Stimulated activated naive CD8-positive, alpha-beta T cell treated with anti-CD3 and anti-CD28 coated beads, Interleukin-15, Interleukin-2, amounts not matched to agents 100 ng/mL and 50 ng/mL, for 24 hours (primary cell): ENCODE data around the gene OBSL1.

Experiments used
- H3K27ac Mint-ChIP-seq: one replicate; pipeline ENCODE4 v1.8.0; 2021; ENCODE audit warnings: mild to moderate bottlenecking, mixed read lengths
- H3K27me3 Mint-ChIP-seq: one replicate; pipeline ENCODE4 v1.8.0; 2021; ENCODE audit warnings: mixed read lengths
- H3K36me3 Mint-ChIP-seq: one replicate; pipeline ENCODE4 v1.8.0; 2021; ENCODE audit warnings: low read depth, mixed read lengths
- H3K4me1 Mint-ChIP-seq: one replicate; pipeline ENCODE4 v1.8.0; 2021; ENCODE audit warnings: low read depth, mixed read lengths
- H3K4me3 Mint-ChIP-seq: one replicate; pipeline ENCODE4 v1.8.0; 2021; ENCODE audit warnings: mild to moderate bottlenecking, mixed read lengths
- H3K9me3 Mint-ChIP-seq: one replicate; pipeline ENCODE4 v1.8.0; 2021; ENCODE audit warnings: mixed read lengths

OBSL1 gene

GRCh38 chr2:219571311-219572236, at the start of gene OBSL1:
OBSL1 (minus strand) TSS chr2:219571539; CDS start chr2:219571232, 307 bp downstream.
- Mint-ChIP-seq H3K36me3 (no peaks in the 10 kb centered on the region), H3K4me3 (peak within 1 kb of the TSS; percentile 26), H3K9me3 (no peaks in the 10 kb centered on the region), H3K27me3 (peaks cover 45% of the 10 kb centered on the region), H3K27ac (no peak within 1 kb of the TSS), H3K4me1 (no peaks in the 10 kb centered on the region)

GRCh38 chr2:219620546-219620945, 49.2 kb upstream of the OBSL1 start:
- Mint-ChIP-seq H3K27me3 (no peaks in the 10 kb centered on the region), H3K4me3 (no peak overlapping the region), H3K36me3 (no peaks in the 10 kb centered on the region), H3K27ac (no peak overlapping the region), H3K4me1 (no peaks in the 10 kb centered on the region), H3K9me3 (no peaks in the 10 kb centered on the region)

DNA sequence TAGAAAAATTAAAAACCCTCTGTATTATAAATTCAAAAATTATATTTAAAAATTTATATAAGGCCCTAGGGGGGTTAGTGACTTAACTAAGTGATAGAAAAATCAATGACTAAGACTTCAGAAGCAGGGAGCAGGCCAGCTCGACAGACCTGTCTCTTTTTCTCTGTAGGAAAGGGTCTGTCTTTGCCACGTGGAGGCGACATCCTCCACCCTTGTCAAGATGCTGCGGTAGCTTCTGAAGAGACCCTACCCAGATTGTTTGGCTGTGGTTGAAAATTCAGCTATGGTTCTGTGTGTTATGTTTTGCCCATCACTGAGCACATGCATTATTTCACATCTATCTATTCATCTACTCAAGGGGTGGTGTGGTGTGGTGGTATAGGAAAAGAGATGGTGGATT, 47.9 kb upstream of the OBSL1 start:
- no peaks in the 10 kb centered on the region for H3K4me1 Mint-ChIP-seq
- no peak overlapping the region for H3K27ac Mint-ChIP-seq
- no peak overlapping the region for H3K4me3 Mint-ChIP-seq
- H3K36me3 Mint-ChIP-seq: peaks cover 6% of the 10 kb centered on the region
- no peaks in the 10 kb centered on the region for H3K27me3 Mint-ChIP-seq
- H3K9me3 Mint-ChIP-seq: no peaks in the 10 kb centered on the region

- Mint-ChIP-seq H3K9me3 (no peaks in the 10 kb centered on the region), H3K27ac (no peak overlapping the region), H3K4me3 (no peak overlapping the region), H3K27me3 (no peaks in the 10 kb centered on the region), H3K4me1 (no peaks in the 10 kb centered on the region), H3K36me3 (peaks cover 6% of the 10 kb centered on the region)
Measured at GRCh38 chr2:219618733-219619122, 47.4 kb upstream of the OBSL1 start.

DNA sequence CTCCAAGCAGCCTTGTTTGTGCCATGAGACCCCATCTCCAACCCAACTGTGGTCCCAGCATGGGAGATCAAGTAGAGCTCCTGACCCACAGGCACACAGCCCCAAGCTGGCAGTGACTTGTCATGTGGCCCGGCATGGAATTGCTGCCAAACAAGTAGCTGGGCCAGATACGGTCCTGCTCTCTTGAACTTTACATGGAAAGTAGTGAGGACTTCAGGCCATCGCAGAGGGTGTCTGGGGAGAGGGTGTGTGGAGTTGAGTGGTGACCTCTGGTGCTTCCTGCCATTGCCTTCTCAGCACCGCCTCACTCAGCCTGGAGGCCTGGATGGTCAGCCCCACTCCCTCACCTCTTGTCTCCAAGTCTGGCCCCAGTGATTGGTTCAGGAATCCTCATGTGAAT, 45.2 kb upstream of the OBSL1 start:
- no peaks in the 10 kb centered on the region for H3K9me3 Mint-ChIP-seq
- H3K4me3 Mint-ChIP-seq: no peak overlapping the region
- H3K27ac Mint-ChIP-seq: no peak overlapping the region

GRCh38 chr2:219615894-219616293, 44.6 kb upstream of the OBSL1 start:
- H3K27me3 Mint-ChIP-seq: no peaks in the 10 kb centered on the region
- peaks cover 15% of the 10 kb centered on the region for H3K4me1 Mint-ChIP-seq
- peaks cover 15% of the 10 kb centered on the region for H3K36me3 Mint-ChIP-seq
- no peaks in the 10 kb centered on the region for H3K9me3 Mint-ChIP-seq
- no peak overlapping the region for H3K27ac Mint-ChIP-seq
- no peak overlapping the region for H3K4me3 Mint-ChIP-seq

More for the DNA sequence above, 45.2 kb upstream of the OBSL1 start:
- no peaks in the 10 kb centered on the region for H3K27me3 Mint-ChIP-seq
- H3K36me3 Mint-ChIP-seq: peaks cover 9% of the 10 kb centered on the region
- peaks cover 10% of the 10 kb centered on the region for H3K4me1 Mint-ChIP-seq

GRCh38 chr2:219615036-219615435, 43.7 kb upstream of the OBSL1 start:
- Mint-ChIP-seq H3K4me1 (peaks cover 15% of the 10 kb centered on the region), H3K9me3 (no peaks in the 10 kb centered on the region), H3K36me3 (peaks cover 19% of the 10 kb centered on the region)

DNA sequence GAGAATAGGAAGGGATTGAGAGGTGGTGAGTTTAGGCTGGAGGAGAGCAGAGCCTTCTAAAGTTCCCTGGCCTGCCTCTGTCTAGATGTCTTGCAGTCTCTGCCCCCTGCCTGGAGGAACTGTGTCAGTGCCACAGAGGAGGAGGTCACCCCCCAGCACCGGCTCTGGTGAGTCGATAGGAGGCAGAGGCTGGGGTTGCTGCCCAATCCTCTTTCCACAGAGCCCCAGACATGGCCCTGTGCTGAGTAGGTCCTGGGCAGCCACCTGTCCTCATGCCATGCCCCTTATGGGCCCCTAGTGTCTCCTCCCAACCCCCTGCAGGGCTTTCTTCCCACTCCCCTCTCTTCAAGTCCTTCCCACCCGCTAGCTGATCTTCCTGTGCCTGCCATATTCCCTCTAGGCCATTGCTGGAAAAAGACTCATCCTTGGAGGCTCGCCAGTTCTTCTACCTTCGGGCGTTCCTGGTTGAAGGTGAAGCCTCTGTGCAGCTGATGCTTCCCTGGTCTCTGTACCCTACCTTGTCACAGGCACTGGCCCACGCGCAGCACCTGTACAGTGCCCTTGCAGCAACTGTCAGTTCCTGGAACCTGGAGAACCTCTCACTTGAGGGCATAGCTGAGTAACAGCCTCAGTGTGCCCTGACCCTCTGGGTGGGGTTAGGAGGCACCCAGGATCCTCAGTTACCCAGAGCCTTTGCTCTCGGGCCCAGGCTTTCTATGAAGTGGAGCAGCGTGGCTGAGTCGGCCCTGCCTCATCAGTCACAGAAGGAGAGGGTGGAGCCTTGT, 42.9 kb upstream of the OBSL1 start:
- Mint-ChIP-seq H3K27ac (peak overlapping the region; percentile 23), H3K4me1 (peaks cover 15% of the 10 kb centered on the region), H3K4me3 (no peak overlapping the region), H3K27me3 (no peaks in the 10 kb centered on the region), H3K36me3 (peaks cover 24% of the 10 kb centered on the region), H3K9me3 (no peaks in the 10 kb centered on the region)

More at GRCh38 chr2:219615036-219615435, 43.7 kb upstream of the OBSL1 start:
- Mint-ChIP-seq H3K27me3 (no peaks in the 10 kb centered on the region), H3K4me3 (no peak overlapping the region), H3K27ac (no peak overlapping the region)

DNA sequence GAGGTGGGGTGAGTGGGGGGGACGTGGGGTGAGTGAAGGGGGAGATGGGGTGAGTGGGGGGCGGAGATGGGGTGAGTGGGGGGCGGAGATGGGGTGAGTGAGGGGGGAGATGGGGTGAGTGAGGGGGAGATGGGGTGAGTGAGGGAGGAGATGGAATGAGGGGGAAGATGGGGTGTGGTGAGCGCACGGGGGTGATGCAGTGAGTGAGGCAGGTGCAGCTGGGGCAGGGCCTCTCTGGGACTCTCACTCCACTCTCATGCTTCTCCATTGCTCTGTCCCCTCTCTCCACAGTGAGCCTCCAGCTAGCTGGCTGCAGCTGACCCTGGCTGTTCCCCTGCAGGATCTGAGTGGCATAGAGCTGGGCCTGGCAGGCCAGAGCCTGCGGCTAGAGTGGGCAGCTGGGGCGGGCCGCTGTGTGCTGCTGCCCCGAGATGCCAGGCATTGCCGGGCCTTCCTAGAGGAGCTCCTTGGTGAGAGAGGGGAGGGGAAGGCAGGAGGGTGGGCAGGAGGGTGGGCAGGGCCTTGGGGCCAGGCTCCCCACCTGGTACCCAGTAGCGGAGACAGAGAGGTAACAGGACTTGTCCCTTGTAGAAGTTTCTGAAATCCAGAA, 42.2 kb upstream of the OBSL1 start:
- no peaks in the 10 kb centered on the region for H3K9me3 Mint-ChIP-seq
- peaks cover 15% of the 10 kb centered on the region for H3K4me1 Mint-ChIP-seq
- no peaks in the 10 kb centered on the region for H3K27me3 Mint-ChIP-seq
- no peak overlapping the region for H3K4me3 Mint-ChIP-seq
- no peak overlapping the region for H3K27ac Mint-ChIP-seq
- peaks cover 24% of the 10 kb centered on the region for H3K36me3 Mint-ChIP-seq

DNA sequence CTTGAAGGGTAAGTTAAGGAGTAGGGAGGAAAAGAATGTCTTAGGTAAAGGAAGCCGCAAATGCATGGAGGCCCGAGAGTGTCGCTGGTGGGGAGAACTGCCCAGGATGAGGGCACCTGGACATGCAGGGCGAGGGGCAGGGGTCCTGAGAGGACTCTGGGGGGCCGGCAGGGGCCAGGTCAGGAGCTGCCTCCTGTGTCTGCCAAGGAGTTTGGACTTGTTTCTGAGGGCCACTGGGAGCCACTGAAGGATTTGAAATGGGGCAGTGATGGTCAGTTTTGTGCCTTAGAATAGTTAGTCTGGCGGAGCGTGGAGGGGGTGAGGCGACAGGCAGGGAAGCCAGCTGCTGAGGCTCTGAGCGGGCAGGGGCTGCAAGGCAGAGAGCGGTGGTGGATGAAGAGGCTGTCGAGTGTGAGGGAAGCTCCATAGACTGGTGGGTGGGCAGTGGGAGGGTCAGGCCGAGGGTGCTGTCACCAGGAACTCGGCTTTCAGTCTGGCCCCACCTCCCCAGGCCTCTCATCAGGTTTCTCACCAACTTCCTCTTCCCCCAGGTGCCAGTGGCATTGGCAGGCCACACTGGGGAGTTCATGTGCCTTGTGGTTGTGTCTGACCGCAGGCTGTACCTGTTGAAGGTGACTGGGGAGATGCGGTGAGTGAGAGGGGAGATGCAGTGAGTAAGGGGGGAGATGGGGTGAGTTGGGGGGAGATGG, 41.4 kb upstream of the OBSL1 start:
- peaks cover 24% of the 10 kb centered on the region for H3K36me3 Mint-ChIP-seq
- H3K27ac Mint-ChIP-seq: no peak overlapping the region
- no peak overlapping the region for H3K4me3 Mint-ChIP-seq
- no peaks in the 10 kb centered on the region for H3K9me3 Mint-ChIP-seq
- H3K27me3 Mint-ChIP-seq: no peaks in the 10 kb centered on the region
- peaks cover 15% of the 10 kb centered on the region for H3K4me1 Mint-ChIP-seq

DNA sequence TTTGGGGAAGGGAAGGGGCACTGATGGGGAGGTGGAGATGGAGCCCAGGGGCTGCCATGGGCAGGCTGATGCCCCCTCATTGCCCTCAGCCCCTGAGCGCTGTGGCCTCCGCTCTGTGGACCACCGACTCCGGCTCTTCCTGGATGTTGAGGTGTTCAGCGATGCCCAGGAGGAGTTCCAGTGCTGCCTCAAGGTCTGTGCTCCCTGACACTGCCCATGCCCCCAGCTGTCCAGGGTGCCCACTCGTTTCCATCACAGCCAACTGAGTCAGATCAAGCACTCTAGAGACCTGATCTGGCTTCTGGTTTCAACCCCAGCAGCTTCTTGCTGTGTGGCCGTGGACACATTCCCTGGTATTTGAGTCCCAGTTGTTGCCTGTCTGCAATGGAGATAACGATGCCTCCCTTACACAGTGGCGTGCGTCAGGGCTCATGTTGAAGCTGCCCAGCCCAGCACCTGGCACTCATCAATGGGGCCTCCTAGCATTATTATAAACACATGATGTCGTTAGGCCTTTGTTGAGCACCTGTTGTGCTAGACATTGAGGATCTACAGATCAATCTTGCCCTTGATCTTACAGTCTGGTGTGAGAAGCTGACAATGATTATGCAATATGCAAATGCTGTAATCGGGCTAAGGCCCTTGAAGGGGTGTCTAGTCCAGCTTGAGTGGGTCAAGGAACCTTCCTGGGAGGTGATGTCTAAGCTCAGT, 40.7 kb upstream of the OBSL1 start:
- Mint-ChIP-seq H3K27me3 (no peaks in the 10 kb centered on the region), H3K36me3 (peaks cover 26% of the 10 kb centered on the region), H3K4me3 (no peak overlapping the region), H3K9me3 (no peaks in the 10 kb centered on the region), H3K27ac (no peak overlapping the region), H3K4me1 (peaks cover 15% of the 10 kb centered on the region)

- H3K4me1 Mint-ChIP-seq: peaks cover 15% of the 10 kb centered on the region
- peaks cover 30% of the 10 kb centered on the region for H3K36me3 Mint-ChIP-seq
- H3K27ac Mint-ChIP-seq: no peak overlapping the region
- no peak overlapping the region for H3K4me3 Mint-ChIP-seq
- H3K27me3 Mint-ChIP-seq: no peaks in the 10 kb centered on the region
- H3K9me3 Mint-ChIP-seq: no peaks in the 10 kb centered on the region
Measured at GRCh38 chr2:219611306-219611705, 40.0 kb upstream of the OBSL1 start.

DNA sequence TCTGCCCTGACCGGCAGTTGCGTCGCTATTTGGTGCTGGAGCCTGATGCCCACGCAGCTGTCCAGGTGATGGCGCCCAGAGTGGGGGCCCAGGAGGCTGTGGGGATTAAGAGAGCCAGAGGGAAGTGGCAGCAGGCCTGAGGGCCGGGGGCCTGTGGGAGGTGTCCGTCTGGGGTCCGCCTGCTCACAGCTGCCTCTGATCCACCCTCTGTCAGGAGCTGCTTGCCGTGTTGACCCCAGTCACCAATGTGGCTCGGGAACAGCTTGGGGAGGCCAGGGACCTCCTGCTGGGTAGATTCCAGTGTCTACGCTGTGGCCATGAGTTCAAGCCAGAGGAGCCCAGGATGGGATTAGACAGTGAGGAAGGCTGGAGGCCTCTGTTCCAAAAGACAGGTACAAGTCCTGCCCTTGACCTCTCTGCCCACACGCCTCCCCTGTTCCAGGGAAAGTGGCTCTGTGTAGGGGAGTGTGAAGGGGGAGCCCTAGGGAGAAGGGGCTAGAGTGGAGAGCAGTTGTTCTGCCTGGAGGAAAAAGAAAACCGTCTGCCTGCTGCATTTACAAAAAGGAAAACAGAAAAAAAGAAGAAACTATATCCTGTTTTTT, 37.9 kb upstream of the OBSL1 start:
- H3K27ac Mint-ChIP-seq: no peak overlapping the region

More for the DNA sequence above, 37.9 kb upstream of the OBSL1 start:
- H3K27me3 Mint-ChIP-seq: no peaks in the 10 kb centered on the region
- peaks cover 15% of the 10 kb centered on the region for H3K4me1 Mint-ChIP-seq
- H3K4me3 Mint-ChIP-seq: no peak overlapping the region
- H3K9me3 Mint-ChIP-seq: no peaks in the 10 kb centered on the region
- H3K36me3 Mint-ChIP-seq: peaks cover 29% of the 10 kb centered on the region
